ENCODE data around the gene CHCHD6. TPM values are rescaled to one million over a fixed set of nuclear protein-coding genes. Genes with fewer than 3 reads are reported as not detected.

The CHCHD6 gene
- total RNA-seq, 2 experiments from 2014 or later = 12.7 to 13.1 TPM

DNA sequence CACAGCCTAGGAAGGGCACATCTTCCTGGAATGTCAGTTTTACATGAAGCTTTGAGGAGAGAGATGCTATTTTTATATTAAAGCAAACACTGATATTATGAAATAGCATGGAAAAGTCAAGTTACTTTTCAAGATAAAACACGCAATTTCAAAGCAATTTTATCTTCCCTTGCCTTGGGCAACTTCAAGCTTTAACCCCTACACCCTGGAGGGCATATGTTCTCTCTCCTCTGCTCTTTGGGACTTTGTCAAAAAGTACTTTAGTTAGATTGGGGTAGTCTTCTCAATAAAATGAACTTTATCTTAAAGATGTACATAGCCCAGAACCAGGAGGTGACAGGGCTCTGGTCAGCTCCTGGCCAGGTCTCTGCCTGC is 192.0 kb downstream of the CHCHD6 start:
- Mint-ChIP-seq H3K4me3 (no peak overlapping the region), H3K27ac (no peak overlapping the region), H3K27me3 (no peaks in the 10 kb centered on the region), H3K36me3 (peaks cover 2% of the 10 kb centered on the region), H3K9me3 (no peaks in the 10 kb centered on the region), H3K4me1 (ENCODE audit: low read depth) (no peaks in the 10 kb centered on the region)
- intact Hi-C loops (cut with micrococcal nuclease) = no loop called here
- POLR2A ChIA-PET = no interaction called here
- DNase-seq = no peak
- CTCF ChIA-PET = no interaction called here

DNA sequence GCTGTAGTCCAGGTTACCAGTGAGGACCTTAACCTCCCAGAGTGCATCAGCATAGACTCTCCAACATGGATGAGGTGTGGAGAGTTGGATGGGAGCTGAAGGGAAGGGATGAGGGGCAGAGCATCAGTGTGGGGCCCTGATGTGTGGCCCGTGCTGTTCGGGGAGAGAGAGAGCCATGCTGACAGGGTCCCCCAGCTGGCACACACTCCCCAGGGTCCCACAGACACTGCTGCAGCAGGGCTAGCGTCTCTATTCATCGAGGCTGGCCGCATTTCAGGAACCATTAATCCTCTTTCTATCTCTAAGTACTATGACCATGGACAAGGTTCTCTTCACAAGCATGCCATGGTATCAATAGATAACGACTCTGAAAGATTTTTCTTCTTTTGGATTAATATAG is 192.9 kb downstream of the CHCHD6 start:
- Mint-ChIP-seq H3K27ac (no peak overlapping the region), H3K9me3 (no peaks in the 10 kb centered on the region), H3K36me3 (peaks cover 2% of the 10 kb centered on the region), H3K27me3 (no peaks in the 10 kb centered on the region), H3K4me3 (no peak overlapping the region), H3K4me1 (ENCODE audit: low read depth) (no peaks in the 10 kb centered on the region)
- CTCF ChIA-PET = no interaction called here
- POLR2A ChIA-PET = no interaction called here
- DNase-seq = no peak
- intact Hi-C loops (cut with micrococcal nuclease) = no loop called here

DNA sequence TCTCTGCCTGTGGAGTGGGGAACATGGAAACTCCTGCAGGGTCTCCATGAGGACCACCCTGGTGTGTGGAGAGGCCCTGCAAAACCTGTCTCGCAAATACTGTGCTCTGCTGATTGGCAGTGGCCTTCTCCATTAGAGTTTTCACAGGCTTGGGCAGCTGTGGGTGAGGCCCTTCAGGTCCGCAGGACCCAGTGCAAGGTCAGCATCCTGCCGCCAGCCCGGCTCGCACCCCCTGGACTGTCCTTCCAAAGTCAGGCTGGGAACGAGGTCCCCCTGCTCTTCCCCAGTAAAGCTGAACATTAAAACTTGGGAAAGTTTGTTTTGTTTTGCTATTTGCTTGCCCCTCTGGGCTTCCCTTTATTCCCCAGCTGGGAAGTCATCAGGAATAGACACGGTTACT is 193.9 kb downstream of the CHCHD6 start:
- no peak overlapping the region for H3K27ac Mint-ChIP-seq
- POLR2A ChIA-PET = no interaction called here
- H3K4me1 Mint-ChIP-seq (ENCODE audit: low read depth) = no peaks in the 10 kb centered on the region
- H3K9me3 Mint-ChIP-seq = no peaks in the 10 kb centered on the region
- no peaks in the 10 kb centered on the region for H3K27me3 Mint-ChIP-seq
- intact Hi-C loops (cut with micrococcal nuclease) = no loop called here
- no peak overlapping the region for H3K4me3 Mint-ChIP-seq
- CTCF ChIA-PET = interaction anchor here (0.8 kb wide), 1 partner anchor 19 kb away, joined by 3 read pairs; no protein-coding TSS in a partner anchor
- DNase-seq = no peak
- no peaks in the 10 kb centered on the region for H3K36me3 Mint-ChIP-seq

DNA sequence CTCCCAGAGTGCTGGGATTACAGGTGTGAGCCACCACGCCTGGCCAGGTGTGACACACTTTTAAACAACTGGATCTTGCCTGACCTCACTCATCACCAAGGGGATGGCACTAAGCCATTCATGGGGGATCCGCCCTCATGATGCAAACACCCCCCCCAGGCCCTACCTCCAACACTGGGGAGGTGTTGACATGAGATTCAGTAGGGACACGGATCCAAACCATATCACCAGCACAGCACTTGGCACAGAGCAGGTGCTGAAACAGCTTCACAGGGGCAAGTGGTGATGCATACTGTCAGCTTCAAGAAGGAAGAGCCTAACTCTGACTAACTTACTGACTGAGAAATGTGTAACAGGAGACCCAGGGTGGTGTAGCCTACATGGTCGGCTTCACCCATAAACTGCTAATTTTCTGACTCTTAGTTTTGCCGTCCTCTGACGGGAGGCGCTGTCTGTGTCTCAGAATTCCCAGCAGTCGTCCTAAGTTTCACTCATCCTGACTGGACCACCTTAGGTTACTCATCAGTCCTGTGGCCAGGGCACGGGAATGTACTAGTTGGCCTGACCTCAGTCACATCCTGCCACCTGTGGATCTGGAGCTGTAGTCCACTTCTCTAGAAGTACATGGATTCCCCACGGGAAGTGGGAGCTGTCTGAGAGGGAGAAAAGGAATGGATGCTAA is 197.0 kb downstream of the CHCHD6 start:
- H3K9me3 Mint-ChIP-seq = no peaks in the 10 kb centered on the region
- intact Hi-C loops (cut with micrococcal nuclease) = no loop called here
- H3K27me3 Mint-ChIP-seq = no peaks in the 10 kb centered on the region
- H3K4me1 Mint-ChIP-seq (ENCODE audit: low read depth) = no peaks in the 10 kb centered on the region
- H3K4me3 Mint-ChIP-seq = no peak overlapping the region
- no peaks in the 10 kb centered on the region for H3K36me3 Mint-ChIP-seq
- DNase-seq = no peak
- POLR2A ChIA-PET = no interaction called here
- no peak overlapping the region for H3K27ac Mint-ChIP-seq
- CTCF ChIA-PET = no interaction called here

- Mint-ChIP-seq H3K36me3 (no peaks in the 10 kb centered on the region), H3K4me3 (no peak overlapping the region), H3K27me3 (no peaks in the 10 kb centered on the region), H3K9me3 (no peaks in the 10 kb centered on the region), H3K4me1 (ENCODE audit: low read depth) (no peaks in the 10 kb centered on the region), H3K27ac (no peak overlapping the region)
- intact Hi-C loops (cut with micrococcal nuclease) = no loop called here
- ChIA-PET CTCF (no interaction called here), POLR2A (no interaction called here)
- DNase-seq = no peak
Observed at GRCh38 chr3:126901631-126902030, 197.6 kb downstream of the CHCHD6 start.

DNA sequence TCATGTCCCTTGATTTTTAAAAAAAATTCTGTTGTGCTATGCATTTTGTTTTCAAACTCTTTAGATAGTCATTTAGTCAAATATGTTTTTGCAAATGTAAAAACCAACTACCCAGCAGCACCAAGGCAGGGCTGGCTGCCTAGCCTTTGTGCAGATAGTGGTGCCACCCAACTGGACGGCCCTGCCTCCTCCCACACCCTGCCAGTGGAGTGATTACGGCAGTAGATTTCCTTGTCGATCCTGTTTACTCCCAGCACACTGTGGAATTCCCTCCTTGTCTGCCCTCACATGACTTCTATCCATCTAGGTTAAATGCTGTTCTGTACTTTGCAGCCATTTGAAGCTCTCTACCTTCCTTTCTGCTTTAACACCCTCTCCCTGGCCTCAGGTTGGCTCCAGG is 199.5 kb downstream of the CHCHD6 start:
- H3K36me3 Mint-ChIP-seq = no peaks in the 10 kb centered on the region
- CTCF ChIA-PET = no interaction called here
- no peaks in the 10 kb centered on the region for H3K9me3 Mint-ChIP-seq
- POLR2A ChIA-PET = no interaction called here
- no peak for DNase-seq
- H3K4me3 Mint-ChIP-seq = no peak overlapping the region
- H3K27me3 Mint-ChIP-seq = no peaks in the 10 kb centered on the region
- intact Hi-C loops (cut with micrococcal nuclease) = no loop called here
- no peak overlapping the region for H3K27ac Mint-ChIP-seq
- peaks cover under 1% of the 10 kb centered on the region for H3K4me1 Mint-ChIP-seq (ENCODE audit: low read depth)

DNA sequence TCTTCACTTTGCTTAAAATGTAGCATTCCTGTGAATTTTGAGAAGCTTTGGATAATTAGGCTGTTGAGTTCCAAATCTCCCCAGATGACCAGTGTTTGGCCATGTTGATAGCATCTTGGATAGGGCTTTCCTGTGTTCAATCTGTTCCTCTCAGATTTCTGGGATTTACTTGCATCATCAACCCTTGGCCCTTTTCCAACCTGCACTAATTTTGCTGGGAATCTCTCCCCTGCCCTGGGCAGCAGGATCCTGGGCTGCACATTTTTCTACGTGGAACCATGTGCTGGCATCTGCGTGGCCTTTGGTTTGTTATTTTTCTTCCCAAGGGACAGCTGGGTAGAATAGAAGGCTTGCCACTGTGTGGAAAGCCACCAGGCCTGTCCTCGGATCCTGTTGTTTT is 203.5 kb downstream of the CHCHD6 start:
- Mint-ChIP-seq H3K4me3 (no peak overlapping the region), H3K36me3 (peaks cover 12% of the 10 kb centered on the region), H3K4me1 (ENCODE audit: low read depth) (peaks cover 32% of the 10 kb centered on the region), H3K27me3 (no peaks in the 10 kb centered on the region), H3K27ac (no peak overlapping the region), H3K9me3 (no peaks in the 10 kb centered on the region)
- no peak for DNase-seq
- intact Hi-C loops (cut with micrococcal nuclease) = no loop called here
- POLR2A ChIA-PET = no interaction called here
- CTCF ChIA-PET = interaction anchor here (1.3 kb wide), 1 partner anchor 229 kb away, joined by 5 read pairs; no protein-coding TSS in a partner anchor

DNA sequence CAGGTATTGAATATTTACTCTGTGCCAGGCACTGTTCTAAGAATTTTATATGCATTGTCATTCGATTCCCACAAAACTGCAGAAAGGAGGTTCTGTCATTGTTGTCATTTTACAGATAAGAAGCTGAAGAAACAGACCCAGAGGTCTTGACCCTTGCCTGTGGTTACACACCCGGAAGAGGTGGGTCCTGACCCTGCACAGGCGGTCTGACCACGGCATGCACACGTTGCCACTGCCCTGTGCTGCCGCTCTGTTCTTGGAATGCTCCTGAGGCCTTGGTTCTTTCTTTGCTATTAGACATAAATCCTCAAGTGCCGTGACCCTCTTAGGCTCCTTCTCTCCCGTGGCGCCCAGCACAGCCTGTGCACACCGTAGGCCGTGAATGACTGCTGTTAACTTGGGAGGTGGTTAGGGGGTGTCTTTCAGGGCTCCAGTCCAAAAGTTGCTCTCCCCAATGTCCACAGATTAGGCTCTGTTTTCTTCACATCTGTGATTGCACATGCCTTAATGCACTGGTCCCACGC is 204.8 kb downstream of the CHCHD6 start:
- POLR2A ChIA-PET = no interaction called here
- no peak overlapping the region for H3K4me3 Mint-ChIP-seq
- intact Hi-C loops (cut with micrococcal nuclease) = no loop called here

DNA sequence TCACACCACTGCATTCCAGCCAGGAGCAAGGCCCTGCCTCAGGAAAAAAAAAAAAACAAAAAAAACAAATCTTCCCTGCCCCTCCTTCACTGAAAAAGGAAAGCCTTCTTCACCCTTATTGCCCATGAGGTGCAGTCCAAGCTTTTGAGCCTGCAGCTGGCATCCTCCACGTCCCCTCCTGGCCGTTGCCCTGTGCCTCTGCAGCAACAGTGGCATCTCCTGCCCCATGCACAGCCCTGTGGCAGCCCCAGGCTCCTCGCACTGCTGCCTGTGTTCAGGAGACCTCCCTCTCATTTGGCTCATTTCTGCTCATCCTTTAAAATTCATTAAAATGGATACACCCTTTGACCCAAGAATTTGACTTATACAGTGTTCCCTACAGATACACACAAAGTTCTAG is 206.2 kb downstream of the CHCHD6 start:
- Mint-ChIP-seq H3K27me3 (no peaks in the 10 kb centered on the region), H3K27ac (no peak overlapping the region), H3K4me3 (no peak overlapping the region), H3K9me3 (no peaks in the 10 kb centered on the region), H3K36me3 (peaks cover 12% of the 10 kb centered on the region), H3K4me1 (ENCODE audit: low read depth) (peaks cover 32% of the 10 kb centered on the region)
- intact Hi-C loops (cut with micrococcal nuclease) = loop anchor here (10.0 kb wide), 1 partner anchor 205 kb away; the partner anchor contains the start of gene CHCHD6
- ChIA-PET CTCF (no interaction called here), POLR2A (no interaction called here)
- no peak for DNase-seq

More for the DNA sequence above, 204.8 kb downstream of the CHCHD6 start:
- H3K27ac Mint-ChIP-seq = no peak overlapping the region
- DNase-seq = peak; percentile 23
- peaks cover 32% of the 10 kb centered on the region for H3K4me1 Mint-ChIP-seq (ENCODE audit: low read depth)
- CTCF ChIA-PET = no interaction called here
- H3K9me3 Mint-ChIP-seq = no peaks in the 10 kb centered on the region
- H3K36me3 Mint-ChIP-seq = peaks cover 12% of the 10 kb centered on the region
- H3K27me3 Mint-ChIP-seq = no peaks in the 10 kb centered on the region

DNA sequence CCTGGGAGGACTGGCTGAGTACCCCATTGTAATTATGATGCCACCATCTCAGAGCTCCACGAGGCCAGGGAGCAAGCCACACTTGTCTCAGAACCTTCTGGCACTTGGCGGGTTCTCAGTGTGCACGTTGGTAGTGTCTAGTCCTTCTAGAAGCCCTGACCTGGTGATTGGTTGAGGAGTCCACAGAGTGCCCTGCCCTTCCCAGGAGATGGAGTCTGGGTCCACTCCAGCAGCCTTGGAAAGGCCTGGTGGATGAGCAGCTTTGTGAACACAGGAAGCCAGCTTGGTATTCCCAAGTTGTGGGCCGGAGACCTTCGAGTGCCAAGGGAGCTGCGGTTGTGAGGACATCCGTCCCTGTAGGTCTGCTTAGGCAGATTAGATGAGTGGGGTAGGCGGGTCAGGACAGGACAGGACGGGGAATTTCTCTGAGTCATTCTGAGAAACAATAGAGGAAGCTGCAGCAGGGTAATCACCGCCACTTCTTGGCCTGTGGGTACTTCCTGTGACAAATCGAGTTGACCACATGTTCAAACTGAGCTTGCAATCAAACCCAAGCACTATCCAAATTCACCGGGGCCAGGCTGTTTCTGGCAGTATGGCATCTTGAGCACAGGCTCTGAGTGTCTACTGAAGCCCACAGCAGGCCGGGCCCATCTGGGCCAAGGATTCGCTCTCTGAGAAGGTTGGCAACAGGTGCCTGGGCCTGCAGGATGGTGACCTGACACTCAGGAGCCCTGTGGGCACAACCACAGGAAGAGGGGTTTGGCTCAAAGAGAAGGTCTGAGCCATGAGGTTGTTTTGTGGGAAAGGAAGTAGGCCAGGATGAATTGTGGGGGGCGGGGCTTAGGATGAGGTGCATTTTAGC is 207.4 kb downstream of the CHCHD6 start:
- intact Hi-C loops (cut with micrococcal nuclease) = loop anchor here (1.0 to 10.0 kb wide), 2 partner anchors 71 to 207 kb away; partner anchors contain the start of gene CHCHD6
- peaks cover 32% of the 10 kb centered on the region for H3K4me1 Mint-ChIP-seq (ENCODE audit: low read depth)

GRCh38 chr3:126912027-126912422 is 208.0 kb downstream of the CHCHD6 start:
- DNase-seq = no peak
- Mint-ChIP-seq H3K4me1 (ENCODE audit: low read depth) (peaks cover 32% of the 10 kb centered on the region), H3K4me3 (no peak overlapping the region), H3K27me3 (no peaks in the 10 kb centered on the region), H3K27ac (peak overlapping the region; percentile 88), H3K36me3 (peaks cover 15% of the 10 kb centered on the region), H3K9me3 (no peaks in the 10 kb centered on the region)
- ChIA-PET CTCF (interaction anchor here (1.4 kb wide), 1 partner anchor 70 kb away, joined by 6 read pairs; the partner anchor contains the start of gene PLXNA1), POLR2A (no interaction called here)
- intact Hi-C loops (cut with micrococcal nuclease) = loop anchor here (10.0 kb wide), 1 partner anchor 207 kb away; the partner anchor contains the start of gene CHCHD6

More for the DNA sequence above, 207.4 kb downstream of the CHCHD6 start:
- Mint-ChIP-seq H3K4me3 (no peak overlapping the region), H3K9me3 (no peaks in the 10 kb centered on the region), H3K36me3 (peaks cover 15% of the 10 kb centered on the region), H3K27me3 (no peaks in the 10 kb centered on the region), H3K27ac (peak overlapping the region; percentile 88)
- POLR2A ChIA-PET = no interaction called here
- CTCF ChIA-PET = interaction anchor here (1.3 to 1.4 kb wide), 2 partner anchors 70 to 71 kb away, joined by 6 read pairs; partner anchors contain the start of gene PLXNA1
- DNase-seq = peak; percentile 87

GRCh38 chr3:126912491-126913195 is 208.6 kb downstream of the CHCHD6 start:
- ChIA-PET POLR2A (no interaction called here), CTCF (no interaction called here)
- intact Hi-C loops (cut with micrococcal nuclease) = loop anchor here (10.0 kb wide), 1 partner anchor 208 kb away; the partner anchor contains the start of gene CHCHD6
- peak overlapping the region; percentile 88 for H3K27ac Mint-ChIP-seq
- H3K36me3 Mint-ChIP-seq = peaks cover 20% of the 10 kb centered on the region
- H3K4me1 Mint-ChIP-seq (ENCODE audit: low read depth) = peaks cover 32% of the 10 kb centered on the region
- no peak overlapping the region for H3K4me3 Mint-ChIP-seq
- no peak for DNase-seq
- no peaks in the 10 kb centered on the region for H3K9me3 Mint-ChIP-seq
- no peaks in the 10 kb centered on the region for H3K27me3 Mint-ChIP-seq
